ENCODE measurements around the gene PCLO. TPM values are rescaled to one million over a fixed set of nuclear protein-coding genes. Genes with fewer than 3 reads are reported as not detected.
"Not testable (repeated sequence)": the region's sequence is repeated elsewhere in the genome, so short reads cannot be mapped to it uniquely, and the experiment has no call there.

Gene PCLO
- total and polyA plus RNA-seq, 2 experiments from 2014 or later, result 0.77 to 1.1 TPM

DNA sequence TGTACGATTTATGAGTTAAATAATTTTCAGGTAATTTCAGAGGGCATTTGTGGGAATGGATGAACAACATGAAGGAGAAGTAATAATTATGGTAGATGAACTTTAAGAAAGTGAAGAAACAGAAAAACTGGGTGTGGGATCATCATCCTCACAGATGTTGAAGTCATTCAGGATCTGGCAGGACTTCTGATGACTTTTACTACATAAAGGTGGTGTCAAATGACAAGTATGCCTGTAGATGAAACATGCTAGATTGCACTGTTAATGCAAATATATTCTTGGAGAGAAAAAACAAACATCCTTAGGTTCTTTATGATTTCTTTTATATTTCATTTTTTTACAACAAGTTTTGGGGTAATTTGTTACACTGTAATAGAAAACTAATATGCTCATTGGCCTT, 230.2 kb downstream of the PCLO start:
- H3K36me3 ChIP-seq, result no peaks in the 10 kb centered on the region
- no peak for DNase-seq (ENCODE audit: low read depth in 1 of 2, low spot score in 1 of 2)
- no peak overlapping the region for H3K4me3 ChIP-seq
- H3K4me1 ChIP-seq (ENCODE audit: low read depth), result no peaks in the 10 kb centered on the region
- no peak overlapping the region for H3K27ac ChIP-seq
- TF ChIP-seq, protein P1, sequence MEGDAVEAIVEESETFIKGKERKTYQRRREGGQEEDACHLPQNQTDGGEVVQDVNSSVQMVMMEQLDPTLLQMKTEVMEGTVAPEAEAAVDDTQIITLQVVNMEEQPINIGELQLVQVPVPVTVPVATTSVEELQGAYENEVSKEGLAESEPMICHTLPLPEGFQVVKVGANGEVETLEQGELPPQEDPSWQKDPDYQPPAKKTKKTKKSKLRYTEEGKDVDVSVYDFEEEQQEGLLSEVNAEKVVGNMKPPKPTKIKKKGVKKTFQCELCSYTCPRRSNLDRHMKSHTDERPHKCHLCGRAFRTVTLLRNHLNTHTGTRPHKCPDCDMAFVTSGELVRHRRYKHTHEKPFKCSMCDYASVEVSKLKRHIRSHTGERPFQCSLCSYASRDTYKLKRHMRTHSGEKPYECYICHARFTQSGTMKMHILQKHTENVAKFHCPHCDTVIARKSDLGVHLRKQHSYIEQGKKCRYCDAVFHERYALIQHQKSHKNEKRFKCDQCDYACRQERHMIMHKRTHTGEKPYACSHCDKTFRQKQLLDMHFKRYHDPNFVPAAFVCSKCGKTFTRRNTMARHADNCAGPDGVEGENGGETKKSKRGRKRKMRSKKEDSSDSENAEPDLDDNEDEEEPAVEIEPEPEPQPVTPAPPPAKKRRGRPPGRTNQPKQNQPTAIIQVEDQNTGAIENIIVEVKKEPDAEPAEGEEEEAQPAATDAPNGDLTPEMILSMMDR (IDR thresholded peaks at IDR 0.05; ENCODE audit: low read depth, low read length), result no peak
- no peaks in the 10 kb centered on the region for H3K27me3 ChIP-seq
- H3K9me3 ChIP-seq (ENCODE audit: low read depth), result no peaks in the 10 kb centered on the region

DNA sequence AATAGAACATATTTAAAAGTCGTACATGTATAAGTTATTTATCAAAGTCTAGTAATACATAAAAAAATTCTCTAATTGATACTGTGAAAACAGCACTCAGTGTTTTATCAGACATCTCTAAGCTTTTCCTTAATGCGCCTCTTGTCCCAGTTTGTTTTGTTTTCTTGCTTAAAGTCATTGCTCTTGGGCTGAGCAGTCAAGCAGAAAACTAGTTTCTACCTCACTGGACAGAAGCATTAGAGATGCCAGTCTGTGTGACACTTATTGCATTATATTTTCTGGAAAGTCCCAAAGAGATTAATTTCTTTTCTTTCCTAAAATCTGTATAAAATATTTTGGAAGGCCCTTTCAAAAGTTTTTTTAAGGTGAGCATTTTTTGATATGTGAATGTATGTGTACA, 236.2 kb downstream of the PCLO start:
- Histone ChIP-seq H3K36me3 (no peaks in the 10 kb centered on the region), H3K27me3 (no peaks in the 10 kb centered on the region), H3K4me3 (no peak overlapping the region), H3K27ac (no peak overlapping the region), H3K9me3 (ENCODE audit: low read depth) (no peaks in the 10 kb centered on the region), H3K4me1 (ENCODE audit: low read depth) (no peaks in the 10 kb centered on the region)
- no peak for DNase-seq (ENCODE audit: low read depth in 1 of 2, low spot score in 1 of 2)
- TF ChIP-seq, protein P1 (IDR thresholded peaks at IDR 0.05; ENCODE audit: low read depth, low read length), result no peak

DNA sequence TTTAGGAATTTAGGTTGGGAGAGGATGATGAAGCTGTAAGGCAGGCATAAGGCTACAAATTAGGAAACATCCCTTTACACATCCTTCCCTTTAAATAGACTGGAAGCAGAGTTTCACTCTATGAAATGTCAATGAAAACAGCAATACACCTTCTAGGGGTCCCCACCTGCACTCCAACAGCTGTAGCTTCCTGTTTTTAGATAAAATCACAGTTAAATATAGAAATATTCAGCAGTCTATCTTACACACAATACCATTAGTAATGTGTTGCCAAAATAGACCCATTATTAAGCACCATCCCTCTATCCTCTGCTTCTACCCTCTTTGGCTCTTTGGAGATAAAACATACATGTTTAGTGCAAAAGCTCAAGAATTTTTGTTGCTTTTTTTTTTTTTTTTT, 237.4 kb downstream of the PCLO start:
- H3K4me3 ChIP-seq, result no peak overlapping the region
- TF ChIP-seq, protein P1 (IDR thresholded peaks at IDR 0.05; ENCODE audit: low read depth, low read length), result no peak
- H3K27me3 ChIP-seq, result no peaks in the 10 kb centered on the region

DNA sequence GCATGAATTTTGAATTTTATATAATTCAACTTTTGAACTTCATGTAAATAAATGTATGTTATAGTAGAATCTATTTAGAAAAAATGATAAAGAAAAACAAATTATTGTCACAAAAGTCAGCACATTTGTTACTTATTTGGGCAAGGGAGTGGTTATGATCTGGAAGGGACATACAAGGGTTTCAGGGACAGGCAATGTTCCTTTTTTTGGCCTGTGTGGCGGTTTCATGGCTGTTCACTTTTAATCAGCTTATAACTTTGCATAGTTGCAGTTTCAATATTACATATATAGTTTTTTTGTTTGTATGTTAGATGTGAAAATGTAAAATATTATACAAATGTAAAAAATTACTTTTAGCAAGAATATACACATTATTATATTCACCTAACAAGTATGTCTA, 256.2 kb downstream of the PCLO start:
- DNase-seq (ENCODE audit: low read depth in 1 of 2, low spot score in 1 of 2), result no peak
- Histone ChIP-seq H3K4me1 (ENCODE audit: low read depth) (no peaks in the 10 kb centered on the region), H3K36me3 (no peaks in the 10 kb centered on the region), H3K27ac (no peak overlapping the region), H3K27me3 (no peaks in the 10 kb centered on the region), H3K9me3 (ENCODE audit: low read depth) (no peaks in the 10 kb centered on the region), H3K4me3 (no peak overlapping the region)
- TF ChIP-seq, protein P1 (IDR thresholded peaks at IDR 0.05; ENCODE audit: low read depth, low read length), result no peak

More for the DNA sequence above, 237.4 kb downstream of the PCLO start:
- no peaks in the 10 kb centered on the region for H3K9me3 ChIP-seq (ENCODE audit: low read depth)
- no peak for DNase-seq (ENCODE audit: low read depth in 1 of 2, low spot score in 1 of 2)
- H3K4me1 ChIP-seq (ENCODE audit: low read depth), result no peaks in the 10 kb centered on the region
- H3K27ac ChIP-seq, result no peak overlapping the region
- no peaks in the 10 kb centered on the region for H3K36me3 ChIP-seq

DNA sequence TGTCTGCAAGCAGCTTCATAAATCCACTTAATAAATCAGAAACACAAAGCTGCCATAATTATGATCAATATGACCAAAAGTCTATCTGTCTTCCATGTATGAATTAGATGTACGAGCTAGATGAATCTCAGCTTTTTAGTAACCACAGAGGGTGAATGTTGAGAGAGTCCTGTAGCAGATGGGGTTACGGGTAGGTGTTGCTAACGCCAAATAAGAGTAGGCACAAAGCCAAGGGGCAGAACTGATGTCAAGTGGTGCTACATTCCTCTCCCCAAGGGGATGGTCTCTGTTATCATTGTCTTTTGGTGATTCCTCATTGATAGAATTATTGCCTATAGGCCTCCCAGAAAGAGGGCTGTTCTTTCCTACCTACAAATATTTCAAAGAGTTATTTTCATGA, 257.8 kb downstream of the PCLO start:
- H3K4me3 ChIP-seq, result no peak overlapping the region
- TF ChIP-seq, protein P1 (IDR thresholded peaks at IDR 0.05; ENCODE audit: low read depth, low read length), result no peak
- no peak overlapping the region for H3K27ac ChIP-seq

DNA sequence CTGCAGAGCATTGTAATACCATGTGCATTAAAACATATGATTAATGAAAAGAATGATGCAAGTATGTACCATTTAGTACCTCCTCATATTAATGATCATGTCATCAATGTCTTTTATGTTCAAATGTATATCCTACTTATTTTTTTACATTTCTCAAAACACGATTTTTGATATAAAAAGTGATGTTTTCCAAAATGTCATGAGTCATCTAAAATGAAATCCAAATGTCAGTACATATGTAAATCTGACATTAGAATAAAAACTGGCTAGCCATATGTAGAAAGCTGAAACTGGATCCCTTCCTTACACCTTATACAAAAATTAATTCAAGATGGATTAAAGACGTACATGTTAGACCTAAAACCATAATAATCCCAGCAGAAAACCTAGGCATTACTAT, 261.6 kb downstream of the PCLO start:
- not testable (repeated sequence) for H3K4me1 ChIP-seq (ENCODE audit: low read depth); DNase-seq (ENCODE audit: low read depth in 1 of 2, low spot score in 1 of 2); H3K9me3 ChIP-seq (ENCODE audit: low read depth); H3K36me3 ChIP-seq; H3K27me3 ChIP-seq; H3K4me3 ChIP-seq; H3K27ac ChIP-seq

More for the DNA sequence above, 257.8 kb downstream of the PCLO start:
- H3K27me3 ChIP-seq, result no peaks in the 10 kb centered on the region
- no peaks in the 10 kb centered on the region for H3K36me3 ChIP-seq
- H3K4me1 ChIP-seq (ENCODE audit: low read depth), result no peaks in the 10 kb centered on the region
- no peaks in the 10 kb centered on the region for H3K9me3 ChIP-seq (ENCODE audit: low read depth)
- no peak for DNase-seq (ENCODE audit: low read depth in 1 of 2, low spot score in 1 of 2)
